GM19324 (cell line): Measurements from ENCODE around the gene GTF2F2.

Experiments
- ATAC-seq: cut with Tn5 transposase; IDR thresholded peaks from one replicate; pipeline ENCODE4 v1.9.1; 2021; ENCODE audit warnings: mild to moderate bottlenecking, moderate library complexity; ENCODE audit not compliant: unreplicated experiment, low FRiP score

The GTF2F2 gene

DNA sequence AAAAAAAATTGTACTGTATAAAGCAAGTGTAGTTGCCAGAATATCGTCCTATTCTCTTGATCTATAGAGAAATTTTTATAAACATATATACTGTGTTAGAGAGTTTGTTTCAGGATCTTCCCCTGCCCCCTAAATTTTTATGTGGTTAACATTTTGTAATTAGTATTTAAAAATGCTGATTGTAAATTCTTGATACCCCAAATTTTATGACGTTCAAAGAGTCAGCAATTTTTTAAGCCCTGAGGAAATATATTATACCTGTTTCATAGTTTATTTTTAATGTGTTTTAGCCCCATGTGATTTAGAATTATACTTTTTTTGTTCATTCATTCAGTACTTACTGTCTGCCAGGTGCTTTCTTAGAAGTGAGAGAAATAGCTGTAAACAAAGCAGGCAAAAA lies 87.8 kb downstream of the GTF2F2 start:
- ATAC-seq = no peak

DNA sequence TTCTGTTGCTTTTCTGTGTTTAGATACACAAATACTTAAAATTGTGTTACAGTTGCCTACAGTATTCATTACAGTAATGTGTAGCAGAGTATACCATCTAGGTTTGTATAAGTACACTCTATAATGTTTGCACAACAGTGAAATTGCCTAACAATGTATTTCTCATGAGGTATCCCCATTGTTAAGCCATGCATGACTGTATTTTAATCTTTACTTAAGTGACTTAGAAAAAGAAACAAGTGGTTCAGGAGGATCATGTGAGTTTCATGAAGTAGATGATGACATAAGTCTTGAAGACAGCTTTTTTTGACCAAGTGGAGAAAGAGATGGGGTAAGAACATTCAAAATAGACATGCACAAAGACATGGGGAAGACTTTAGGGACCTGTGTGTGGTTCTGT lies 88.9 kb downstream of the GTF2F2 start:
- ATAC-seq = no peak

DNA sequence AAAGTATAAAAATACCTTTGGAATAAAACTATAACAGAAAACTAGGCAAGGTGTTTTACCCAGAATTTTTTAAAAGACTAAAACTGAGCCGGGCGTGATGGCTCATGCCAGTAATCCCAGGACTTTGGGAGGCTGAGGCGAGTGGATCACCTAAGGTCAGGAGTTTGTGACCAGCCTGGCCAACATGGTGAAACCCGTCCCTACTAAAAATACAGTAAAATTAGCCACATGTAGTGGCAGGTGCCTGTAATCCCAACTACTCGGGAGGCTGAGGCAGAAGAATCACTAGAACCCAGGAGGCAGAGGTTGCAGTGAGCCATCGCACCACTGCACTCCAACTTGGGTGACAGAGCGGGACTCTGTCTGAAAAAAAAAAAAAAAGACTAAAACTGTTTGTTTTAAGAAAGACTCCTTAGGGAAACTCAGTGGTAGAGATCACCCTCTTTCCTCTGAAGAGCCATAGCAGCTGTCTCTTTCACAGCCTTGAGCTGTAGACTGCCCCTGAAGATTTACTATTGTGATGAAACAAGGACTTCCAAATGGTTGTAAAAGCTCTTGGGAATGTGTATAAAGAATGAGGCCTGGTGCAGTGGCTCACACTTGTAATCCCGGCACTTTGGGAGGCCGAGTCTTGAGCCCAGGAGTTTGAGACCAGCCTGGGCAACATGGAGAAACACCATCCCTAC lies 95.2 kb downstream of the GTF2F2 start:
- no peak for ATAC-seq

DNA sequence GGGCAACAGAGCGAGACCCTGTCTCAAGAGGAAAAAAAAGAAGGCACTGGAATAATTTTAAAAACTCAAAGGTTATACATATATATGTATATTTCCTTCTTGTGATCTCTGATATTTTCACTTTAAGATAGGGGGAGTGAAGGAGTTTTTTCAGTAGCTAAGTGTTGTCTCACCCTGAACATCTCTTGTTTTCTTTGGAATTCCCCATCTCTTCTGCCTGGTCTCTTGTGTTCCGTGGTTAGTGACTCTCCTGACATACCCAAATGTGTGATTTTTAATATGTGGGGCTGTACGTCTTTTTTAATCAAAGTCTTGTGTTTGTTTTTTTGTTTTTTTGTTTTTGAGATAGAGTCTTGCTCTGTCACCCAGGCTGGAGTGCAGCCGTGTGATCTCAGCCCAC lies 95.9 kb downstream of the GTF2F2 start:
- no peak for ATAC-seq

DNA sequence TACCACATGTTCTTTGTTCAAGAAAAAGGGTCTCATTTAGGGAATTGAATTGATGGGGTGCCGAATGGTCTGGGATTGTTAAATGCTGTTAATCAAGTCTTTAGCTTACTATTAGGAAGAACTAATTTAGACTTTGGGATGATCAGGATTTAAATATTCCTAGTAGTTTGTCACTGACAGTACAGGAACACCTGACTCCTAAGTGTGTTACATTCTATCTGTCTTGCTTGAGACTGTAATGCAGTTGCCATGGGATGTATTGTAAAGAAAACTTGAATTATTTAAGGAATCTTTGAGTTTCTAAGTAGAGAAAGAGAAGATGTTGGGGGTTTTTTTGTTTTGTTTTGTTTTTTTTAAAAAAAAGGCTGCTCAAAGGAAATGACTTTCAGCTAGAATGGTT lies 98.4 kb downstream of the GTF2F2 start:
- no peak for ATAC-seq

DNA sequence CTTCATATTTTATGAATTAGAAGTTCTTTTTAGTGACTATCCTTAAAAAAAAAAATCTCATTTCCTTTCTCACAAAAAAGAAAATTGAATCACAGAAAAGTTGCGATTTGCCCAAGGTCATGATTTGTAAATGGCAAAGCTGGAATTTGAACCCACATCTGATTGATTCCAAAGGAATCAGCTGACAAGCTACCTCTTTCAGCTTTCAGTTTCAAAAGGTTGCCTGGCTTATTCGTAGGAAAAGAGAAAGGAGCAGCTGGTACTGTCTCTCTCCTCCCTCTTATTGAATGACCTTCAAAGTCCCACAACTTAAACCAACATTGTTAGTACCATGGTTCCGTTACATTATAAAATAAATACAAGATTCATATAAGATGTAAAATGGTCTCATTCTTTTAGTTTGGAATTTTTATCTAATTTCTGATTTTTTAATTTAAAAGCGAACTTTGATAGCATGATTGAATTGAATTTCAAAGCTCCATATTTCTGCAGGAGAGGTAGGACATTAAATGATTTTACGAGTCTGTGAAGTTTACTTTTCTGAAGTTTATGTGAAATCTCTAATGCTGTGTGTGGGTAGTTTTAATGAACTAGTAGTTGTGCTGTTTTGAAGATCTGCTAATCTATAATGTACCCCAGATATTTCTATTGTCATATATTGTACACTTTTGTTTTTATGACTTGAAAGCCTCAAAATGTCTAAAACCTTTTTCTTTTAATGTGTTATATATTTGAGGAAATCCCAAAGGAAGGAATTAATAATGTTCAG lies 99.0 kb downstream of the GTF2F2 start:
- no peak for ATAC-seq

DNA sequence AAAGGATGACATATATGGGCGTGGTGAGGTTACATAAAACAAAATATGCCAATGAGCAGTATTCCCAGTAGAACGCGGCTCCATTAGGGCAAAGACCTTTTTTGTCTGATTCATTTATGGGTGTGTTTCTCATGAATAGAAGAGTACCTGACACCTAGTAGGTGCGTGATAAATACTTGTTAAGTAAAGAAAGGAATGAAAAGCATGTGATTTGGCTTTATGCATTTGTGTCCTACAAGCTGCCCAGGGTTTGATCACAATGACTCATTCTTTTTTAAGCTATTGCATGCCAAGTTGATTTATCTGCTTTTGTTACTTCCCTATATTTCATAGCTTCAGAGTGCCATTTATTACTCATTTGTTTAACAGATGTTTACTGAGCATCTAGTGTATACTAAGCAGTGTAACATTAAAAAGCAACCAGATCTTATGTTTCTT lies 99.6 kb downstream of the GTF2F2 start:
- ATAC-seq = no peak

DNA sequence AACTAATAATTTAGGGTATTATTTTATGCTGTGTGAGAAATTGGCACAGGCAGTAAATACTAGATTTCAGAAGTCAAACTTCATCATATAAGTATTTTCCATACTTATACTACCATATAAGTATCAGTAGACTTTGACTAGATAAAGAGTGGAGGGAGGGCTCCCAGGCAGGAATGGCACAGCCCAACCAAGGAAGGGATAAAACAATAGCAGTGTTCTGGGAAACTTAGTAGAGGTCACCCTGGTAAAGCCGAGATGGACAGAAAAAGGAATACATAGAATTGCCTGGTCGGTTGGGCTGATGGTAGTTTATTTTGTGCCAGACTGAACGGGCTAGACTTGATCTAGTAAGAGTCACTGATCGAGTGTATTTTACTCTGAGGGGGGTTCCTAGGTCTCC lies 100.1 kb downstream of the GTF2F2 start:
- ATAC-seq = no peak

DNA sequence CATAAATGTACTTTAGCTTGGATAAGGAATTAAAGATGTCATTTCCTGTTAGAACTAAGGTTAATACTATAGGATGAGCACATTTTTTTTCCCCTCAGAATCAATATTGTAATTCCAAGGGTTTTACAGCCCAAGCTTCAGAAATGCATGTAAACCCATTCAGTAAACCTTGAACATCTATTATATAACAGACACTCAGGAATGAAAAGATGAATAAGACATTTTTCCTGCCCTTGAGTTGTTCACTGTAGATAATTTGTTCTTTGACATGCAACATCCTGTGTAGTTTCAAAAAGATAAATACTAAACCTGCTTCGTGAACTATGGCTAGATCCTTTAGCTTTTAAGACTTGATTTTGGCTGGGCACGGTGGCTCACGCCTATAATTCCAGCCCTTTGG lies 102.2 kb downstream of the GTF2F2 start:
- ATAC-seq = no peak

DNA sequence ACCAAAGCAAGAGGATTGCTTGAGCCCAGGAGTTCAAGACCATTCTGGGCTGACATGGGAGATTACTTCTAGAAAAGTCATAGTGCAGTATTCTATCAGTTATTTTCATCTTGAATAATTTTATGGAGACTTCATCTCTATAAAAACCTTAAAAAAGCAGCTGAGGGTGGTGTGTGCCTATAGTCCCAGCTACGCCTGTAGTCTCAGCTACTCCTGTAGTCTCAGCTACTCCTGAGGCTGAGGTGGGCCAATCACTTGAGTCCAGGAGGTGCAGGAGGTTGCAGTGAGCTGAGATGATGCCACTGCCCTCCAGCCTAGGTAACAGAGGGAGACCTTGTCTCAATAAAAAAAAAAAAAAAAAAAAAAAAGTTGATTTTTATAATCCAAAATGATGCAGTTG lies 102.6 kb downstream of the GTF2F2 start:
- no peak for ATAC-seq

DNA sequence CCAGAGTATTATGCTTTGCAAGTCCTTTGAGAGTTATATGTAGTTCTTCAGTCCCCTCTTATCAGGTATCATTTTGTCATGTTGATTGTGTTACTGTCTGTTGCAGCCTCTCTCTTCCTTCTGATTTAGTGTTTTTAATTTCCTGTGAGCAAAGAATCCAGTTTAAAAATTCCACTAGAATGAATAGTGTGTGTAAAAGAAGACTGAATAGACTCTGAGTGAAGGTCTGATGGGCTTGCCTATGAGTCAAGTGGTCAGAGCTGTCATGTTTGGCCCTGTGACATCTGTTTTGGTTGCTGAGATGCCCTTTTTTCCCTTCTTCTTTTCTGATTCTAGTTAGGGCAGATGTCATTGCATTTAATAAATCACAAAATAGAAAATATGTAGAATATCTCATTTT lies 103.9 kb downstream of the GTF2F2 start:
- no peak for ATAC-seq

DNA sequence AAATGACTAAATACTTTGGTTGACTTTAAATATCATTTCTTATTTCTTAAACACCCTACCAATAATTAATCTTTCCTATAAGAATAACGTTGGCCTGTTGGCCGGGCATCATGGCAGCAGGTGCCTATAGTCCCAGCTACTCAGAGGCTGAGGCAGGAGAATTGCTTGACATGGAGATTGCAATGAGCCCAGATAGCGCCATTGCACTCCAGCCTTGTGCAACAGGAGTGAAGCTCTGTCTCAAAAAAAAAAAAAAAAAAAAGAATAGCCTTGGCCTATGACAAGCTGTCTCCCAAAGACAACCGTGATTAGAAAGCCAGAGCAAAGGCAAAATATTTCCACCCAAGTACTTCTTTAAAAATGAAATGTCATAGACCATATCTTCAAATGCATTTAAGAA lies 105.1 kb downstream of the GTF2F2 start:
- ATAC-seq = no peak

DNA sequence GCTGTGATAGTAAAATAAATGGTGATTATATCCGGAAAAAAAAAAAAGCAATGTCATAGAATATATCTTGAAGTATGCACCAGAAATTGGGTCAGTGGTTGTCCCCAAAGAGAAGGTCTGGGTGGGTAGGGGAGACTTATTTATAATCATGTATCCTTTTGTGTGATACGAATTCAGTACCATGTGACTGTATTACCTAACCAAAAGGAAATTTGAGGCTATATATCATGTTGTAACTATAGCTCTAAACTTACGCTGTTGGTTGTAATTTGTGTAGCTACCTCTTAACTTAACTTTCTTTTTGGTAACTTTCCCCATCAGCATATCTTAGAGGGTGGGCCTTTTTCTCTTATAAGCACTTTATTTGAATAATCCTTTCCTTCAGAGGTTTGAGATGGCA lies 105.7 kb downstream of the GTF2F2 start:
- no peak for ATAC-seq

DNA sequence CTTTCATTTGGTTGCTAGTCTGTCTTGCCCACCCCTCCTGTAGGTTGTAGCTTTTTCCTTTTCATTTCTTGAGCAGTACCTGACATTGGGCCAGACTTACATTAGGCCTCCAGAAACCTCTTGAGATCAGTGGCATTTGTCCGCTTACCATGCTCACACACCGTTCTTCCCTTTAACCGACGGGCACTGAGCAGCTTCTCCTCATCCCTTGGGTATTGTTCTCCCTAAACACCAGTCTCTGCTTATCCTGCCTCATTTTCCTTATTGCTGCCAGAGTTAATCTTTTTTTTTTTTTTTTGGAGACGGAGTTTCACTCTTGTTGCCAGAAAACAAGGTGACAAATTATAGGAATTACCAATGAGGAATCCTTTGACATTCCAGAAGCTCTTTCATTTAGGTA lies 107.7 kb downstream of the GTF2F2 start:
- no peak for ATAC-seq

DNA sequence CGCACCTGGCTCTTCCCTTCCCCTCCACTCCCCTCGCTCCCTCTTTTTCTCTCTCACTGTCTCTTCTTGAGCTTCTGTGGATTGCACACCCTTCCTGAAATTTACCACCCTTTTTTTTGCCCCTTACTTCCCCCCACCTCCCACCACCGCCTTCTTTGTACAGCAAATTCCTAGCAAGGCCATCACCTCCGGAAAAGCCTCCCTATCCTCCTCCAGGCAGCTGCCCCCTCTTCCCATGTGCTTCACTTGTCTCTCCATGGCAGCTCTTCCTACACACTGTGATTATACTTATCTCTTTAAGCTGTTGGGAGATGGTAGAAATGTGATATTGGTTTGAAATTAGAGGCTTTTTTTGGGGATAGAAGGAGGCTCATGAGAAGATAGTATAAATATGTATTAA lies 108.9 kb downstream of the GTF2F2 start:
- ATAC-seq = no peak

DNA sequence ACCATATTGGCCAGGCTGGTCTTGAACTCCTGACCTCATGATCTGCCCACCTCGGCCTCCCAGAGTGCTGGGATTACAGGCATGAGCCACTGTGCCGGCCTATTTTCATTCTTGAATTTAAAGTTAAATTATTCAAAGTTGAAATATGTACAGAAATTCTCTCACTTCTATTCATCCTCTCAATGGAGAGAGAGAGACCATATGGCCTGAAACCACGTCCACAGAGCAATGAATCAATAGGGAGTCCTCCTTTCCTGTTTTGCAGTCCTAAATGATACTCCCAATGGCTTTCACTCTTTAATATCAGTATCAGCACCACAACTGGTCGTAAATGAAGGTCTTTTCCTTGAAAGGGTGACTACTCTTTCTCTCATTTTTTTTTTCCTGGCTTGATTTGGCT lies 111.0 kb downstream of the GTF2F2 start:
- no peak for ATAC-seq

DNA sequence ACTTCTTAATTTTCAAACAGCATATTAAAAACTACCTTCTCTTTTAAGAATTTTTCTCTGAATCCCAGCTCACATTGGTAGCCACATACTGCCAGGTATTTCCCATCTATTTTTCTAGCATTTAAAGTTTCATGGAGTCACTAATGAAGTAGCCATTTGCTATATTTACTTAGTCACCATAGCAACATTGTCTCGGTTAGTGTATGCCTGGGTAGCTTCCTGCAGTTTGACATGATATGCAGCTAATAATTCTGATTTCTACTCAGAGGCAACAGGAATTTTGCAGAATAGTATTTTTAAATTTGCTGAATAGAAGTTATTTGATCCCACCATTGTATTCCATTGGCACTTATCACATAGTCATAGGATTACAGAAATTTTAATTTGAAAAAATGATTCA lies 111.4 kb downstream of the GTF2F2 start:
- no peak for ATAC-seq

DNA sequence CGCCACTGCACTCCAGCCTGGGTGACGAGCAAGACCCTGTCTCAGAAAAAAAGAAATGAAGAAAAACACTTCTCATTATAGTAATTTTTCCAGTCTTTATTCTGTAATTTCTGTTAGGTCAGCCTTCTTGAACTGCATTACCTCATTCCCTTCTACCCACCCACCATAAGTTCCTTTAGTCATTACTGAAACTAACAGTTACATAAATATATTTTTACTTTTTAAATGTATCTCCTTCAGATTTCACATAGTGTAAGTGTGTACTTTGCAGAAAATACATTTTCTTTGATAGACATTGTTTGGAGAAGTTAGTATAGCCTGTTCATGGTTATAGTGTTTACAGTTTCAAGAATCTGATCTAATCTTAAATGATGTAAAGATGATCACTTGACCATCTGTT lies 112.3 kb downstream of the GTF2F2 start:
- no peak for ATAC-seq

DNA sequence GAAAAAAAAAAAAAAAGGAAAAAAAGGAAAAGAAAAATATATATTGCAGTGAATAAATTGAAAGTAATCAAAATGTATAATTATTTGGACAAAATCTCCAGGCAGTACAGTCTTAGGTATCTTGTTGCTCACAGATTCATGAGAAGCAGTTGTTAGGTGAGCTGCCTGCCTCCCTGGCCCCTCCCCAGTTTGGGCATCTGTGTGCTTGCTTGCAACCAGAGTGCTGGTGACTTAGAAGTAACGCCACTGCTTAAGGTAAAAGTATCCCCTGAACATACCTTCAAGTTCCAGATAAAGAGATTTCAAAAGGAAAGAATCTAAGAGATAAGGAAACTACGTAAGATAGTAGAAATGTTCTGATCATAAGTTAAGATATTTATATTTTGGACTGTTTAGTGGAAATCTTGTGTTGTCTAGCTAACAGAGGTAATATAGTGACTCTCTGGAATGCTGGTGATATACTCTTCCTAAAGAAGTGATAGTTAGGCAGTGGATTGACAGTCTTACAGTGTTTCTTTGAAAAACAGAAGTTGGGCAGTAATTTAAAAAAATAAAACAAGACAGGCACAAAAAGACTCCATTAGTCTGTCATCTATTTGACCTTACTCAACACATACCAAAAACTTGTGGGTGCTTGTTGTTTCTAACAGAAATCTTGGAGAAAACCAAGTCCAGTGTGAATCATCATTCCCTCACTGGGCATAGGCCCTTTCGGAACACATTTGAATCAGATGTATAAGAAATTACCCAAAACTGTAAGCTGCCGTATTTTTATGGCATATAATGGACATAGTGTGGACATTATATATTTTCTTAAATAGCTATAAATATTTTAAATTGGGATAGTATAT lies 118.9 kb downstream of the GTF2F2 start:
- no peak for ATAC-seq

DNA sequence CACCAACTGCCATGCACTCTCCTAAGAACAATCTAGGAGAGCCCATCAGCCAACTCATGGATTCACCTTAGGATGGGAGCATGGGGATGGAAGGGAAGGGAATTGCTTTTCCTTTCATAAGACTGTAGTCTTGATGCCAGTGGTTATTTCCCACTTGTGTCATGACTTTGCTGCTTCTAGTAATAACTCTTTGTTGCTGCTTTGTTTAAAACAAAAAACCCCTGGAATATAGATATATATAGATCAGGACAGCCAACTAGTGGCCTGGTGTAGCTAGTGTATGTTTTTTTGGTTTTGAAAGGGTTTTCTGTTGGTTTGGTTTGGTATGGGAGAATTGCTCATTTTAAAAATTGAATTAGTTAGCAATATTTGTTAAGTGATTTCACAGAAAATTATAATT lies 119.8 kb downstream of the GTF2F2 start:
- ATAC-seq = no peak

DNA sequence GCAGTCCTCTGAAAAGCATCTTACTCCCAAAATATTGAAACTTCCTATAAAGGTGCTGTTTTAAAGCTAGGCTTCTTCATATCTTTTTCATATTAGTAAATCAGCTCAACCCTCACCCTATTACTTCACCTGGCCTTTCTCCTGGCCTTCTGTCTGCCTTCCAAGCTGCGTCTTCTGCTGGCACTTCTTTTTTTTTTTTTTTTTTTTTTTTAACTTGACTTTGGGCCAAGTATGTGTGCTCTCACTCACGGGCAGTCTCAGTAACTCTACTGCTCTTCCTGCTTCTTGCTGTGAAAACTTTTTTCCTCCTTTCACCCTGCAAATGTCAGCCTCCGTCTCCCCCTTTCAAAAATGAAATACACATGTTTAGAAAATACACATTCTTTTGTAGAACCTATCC lies 121.8 kb downstream of the GTF2F2 start:
- ATAC-seq = no peak
